NCI-H2107 (cell line): ENCODE measurements around the gene ZNF831.

ENCODE experiments used
- DNase-seq: peaks from one replicate; lab custom pipeline; 2025; lab: John Stamatoyannopoulos, UW

The ZNF831 gene

DNA sequence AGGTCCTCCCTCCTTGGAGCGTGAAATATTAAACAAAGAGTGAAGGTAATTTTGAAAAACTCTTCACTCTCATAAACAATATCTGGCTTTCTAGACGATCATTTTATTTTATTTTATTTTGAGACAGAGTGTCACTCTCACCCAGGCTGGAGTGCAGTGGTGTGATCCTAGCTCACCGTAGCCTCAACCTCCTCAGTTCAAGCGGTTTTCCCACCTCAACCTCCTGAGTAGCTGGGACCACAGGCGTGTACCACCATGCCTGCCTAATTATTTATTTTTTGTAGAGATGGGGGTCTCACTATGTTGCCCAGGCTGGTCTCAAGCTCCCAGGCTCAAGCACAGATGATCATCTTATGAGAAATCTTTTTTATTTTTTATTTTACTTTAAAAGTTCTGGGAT lies 16.4 kb downstream of the ZNF831 start:
- no peak for DNase-seq

DNA sequence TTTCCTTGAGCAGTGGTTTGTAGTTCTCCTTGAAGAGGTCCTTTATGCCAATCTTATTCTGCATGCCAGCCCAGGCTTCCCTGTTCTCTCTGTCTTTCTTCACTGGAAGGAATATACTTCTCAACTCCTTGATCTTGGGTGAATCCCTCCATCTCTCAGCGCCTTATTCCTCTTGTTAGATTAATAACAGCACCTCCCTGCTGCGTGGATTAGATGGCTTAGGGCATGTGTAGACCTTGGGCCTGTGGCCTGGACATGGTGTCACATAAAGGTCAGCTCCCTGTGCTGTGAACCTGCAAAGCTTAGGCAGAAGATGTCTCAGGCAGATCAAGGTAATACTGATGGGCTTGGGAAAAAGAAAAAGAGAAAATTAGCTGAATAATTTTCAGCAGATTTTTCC lies 18.3 kb downstream of the ZNF831 start:
- DNase-seq = no peak

DNA sequence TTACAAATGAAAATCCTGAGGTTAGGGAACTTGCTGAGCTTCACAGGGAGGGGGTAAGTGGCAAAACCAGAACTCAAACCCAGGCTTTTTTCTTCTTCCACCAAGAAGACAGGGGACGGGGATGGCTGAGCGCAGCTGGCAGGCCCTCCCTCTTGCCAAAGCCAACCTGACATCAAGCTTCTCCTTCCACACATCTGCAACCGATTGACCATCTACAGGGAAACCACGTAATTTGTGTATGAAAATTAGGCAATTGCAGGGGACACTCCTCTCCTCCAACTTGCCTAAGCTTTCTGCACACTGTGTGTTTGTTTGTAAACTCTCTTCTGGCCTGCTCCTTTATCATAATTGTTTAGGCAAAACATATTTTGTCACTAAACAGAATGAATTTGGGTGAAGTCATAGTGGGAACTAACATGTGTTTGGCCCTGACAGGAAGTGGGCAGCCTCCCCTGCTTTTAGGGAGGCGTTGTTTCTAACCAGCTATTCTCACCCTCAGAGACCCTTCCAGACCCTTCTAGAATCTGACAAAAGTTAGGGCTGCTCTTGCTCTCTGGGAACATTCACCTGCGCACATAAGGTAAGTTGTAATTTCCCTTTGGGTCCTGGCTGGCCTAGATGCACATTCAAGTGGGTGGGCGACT lies 18.9 kb downstream of the ZNF831 start:
- no peak for DNase-seq

DNA sequence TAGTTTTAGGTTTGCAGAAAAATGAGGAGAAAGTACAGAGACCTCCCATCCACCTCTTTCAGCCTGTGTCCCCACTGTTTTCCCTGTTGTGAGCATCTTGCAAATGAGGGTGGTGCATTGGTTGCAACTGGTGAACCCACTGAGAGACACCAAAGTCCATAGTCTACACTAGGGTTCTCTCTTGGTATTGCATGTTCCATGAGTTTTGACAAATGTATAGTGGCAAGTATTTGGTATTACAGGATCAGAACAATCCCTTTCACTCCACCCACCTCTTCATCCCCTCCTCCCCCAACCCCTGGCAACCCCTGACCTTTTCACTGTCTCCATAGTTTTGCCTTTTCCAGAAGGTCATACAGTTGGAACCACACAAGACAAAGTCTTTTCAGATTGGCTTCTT lies 20.1 kb downstream of the ZNF831 start:
- no peak for DNase-seq

DNA sequence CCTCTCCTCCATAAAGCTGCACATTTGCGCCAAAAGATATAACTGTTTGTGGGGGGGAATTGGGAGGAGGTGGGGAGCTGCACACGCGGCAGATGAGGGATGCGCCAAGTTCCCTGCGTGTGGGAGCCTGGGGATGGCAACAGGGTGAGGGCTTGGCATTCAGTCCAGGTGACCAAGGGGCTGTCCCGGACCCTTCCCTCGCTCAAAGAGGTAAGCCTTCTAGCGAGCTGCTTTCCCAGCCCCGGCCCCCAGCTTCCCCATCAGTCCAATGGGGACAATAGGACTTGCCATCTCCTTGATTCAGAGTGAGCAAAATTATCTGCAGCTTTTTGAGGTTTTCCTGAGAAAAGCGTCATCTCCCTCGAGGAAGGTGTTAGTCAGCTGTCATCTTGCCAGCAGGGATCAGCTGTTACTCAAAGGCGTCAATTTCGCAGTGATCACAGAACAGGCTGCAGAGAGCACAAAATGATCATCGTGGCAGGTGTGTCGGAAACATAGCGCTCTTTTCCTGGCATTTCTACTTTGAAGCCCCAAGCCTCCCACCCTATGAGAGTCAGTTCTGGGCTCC lies 21.3 kb downstream of the ZNF831 start:
- DNase-seq = no peak

DNA sequence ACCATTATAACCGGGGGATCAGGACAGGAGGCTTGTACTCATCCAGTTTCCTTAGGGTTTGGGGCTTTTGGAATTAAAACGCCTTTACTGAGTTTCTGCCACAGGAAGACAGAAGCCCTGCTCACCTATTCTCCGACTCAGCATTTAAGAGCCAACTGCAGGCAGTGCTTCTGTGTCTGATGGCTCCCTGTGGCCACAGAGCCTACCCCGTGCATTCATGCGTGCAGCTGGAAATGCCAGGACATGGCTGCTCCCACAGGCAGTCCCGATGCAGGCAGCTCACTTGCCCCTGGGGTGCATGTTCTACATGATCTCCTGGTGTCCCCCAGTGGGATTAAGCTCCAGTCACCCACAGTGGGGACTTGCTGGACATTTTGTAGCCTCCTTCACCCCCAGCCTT lies 22.2 kb downstream of the ZNF831 start:
- DNase-seq = no peak

DNA sequence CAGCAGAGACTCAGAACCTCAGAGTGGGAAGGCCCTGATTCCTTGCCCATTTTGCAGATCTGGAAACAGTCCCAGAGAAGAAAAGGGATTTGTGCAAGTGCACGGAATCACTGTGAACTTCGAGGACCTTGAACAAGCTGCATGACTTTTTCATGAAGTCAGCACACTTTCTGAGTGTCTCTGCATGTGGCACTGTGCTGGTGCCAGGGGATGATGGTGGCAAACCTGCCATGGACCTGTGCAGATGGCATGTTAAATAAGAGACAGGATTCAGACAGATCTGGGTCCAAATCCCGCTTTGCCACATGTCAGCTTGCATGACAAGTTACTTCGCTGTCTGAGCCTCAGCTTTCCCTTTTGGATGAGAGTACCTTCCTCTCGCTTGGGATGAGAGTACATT lies 26.8 kb downstream of the ZNF831 start:
- DNase-seq = no peak

DNA sequence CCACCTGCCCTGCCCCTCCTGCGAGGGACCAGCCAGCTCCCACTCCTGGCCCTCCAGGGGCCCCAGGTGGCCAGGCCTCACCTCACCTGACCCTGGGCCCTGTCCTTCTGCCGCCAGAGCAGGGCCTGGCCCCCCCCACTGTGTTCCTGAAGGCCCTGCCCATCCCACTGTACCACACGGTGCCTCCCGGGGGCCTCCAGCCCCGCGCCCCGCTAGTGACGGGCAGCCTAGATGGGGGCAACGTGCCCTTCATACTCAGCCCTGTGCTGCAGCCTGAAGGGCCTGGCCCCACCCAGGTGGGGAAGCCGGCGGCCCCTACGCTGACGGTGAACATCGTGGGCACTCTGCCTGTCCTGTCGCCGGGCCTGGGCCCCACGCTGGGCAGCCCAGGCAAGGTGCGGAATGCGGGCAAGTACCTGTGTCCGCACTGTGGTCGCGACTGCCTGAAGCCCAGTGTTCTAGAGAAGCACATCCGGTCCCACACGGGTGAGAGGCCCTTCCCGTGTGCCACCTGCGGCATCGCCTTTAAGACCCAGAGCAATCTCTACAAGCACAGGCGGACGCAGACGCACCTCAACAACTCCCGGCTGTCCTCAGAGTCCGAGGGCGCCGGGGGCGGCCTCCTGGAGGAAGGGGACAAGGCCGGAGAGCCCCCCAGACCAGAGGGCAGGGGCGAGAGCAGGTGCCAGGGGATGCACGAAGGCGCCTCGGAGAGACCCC lies 27.6 kb downstream of the ZNF831 start:
- no peak for DNase-seq

DNA sequence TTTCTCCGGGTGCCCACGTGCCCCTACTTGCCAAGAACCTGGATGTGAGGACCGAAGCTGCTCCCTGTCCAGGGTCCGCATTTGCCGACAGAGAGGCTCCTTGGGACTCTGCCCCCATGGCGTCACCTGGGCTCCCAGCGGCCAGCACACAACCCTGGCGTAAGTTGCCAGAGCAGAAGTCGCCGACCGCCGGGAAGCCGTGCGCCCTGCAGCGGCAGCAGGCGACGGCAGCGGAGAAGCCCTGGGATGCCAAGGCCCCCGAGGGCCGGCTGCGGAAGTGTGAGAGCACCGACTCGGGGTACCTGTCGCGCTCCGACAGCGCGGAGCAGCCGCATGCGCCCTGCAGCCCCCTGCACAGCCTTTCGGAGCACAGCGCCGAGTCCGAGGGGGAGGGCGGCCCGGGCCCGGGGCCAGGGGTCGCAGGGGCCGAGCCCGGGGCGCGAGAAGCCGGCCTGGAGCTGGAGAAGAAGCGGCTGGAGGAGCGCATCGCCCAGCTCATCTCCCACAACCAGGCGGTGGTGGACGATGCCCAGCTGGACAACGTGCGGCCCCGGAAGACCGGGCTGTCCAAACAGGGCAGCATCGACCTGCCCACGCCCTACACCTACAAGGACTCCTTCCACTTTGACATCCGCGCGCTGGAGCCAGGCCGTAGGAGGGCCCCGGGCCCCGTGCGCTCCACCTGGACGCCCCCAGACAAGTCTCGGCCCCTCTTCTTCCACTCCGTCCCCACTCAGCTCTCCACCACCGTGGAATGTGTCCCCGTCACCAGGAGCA lies 28.3 kb downstream of the ZNF831 start:
- DNase-seq = no peak

DNA sequence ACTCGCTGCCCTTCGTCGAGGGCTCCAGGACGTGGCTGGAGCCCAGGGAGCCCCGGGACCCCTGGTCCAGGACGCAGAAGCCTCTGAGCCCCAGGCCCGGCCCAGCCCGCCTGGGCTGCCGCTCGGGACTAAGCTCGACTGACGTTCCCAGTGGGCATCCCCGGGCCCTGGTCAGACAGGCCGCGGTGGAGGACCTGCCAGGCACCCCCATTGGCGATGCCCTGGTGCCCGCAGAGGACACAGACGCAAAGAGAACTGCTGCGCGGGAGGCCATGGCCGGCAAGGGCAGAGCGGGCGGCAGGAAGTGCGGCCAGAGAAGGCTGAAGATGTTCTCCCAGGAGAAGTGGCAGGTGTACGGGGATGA lies 28.9 kb downstream of the ZNF831 start:
- no peak for DNase-seq

DNA sequence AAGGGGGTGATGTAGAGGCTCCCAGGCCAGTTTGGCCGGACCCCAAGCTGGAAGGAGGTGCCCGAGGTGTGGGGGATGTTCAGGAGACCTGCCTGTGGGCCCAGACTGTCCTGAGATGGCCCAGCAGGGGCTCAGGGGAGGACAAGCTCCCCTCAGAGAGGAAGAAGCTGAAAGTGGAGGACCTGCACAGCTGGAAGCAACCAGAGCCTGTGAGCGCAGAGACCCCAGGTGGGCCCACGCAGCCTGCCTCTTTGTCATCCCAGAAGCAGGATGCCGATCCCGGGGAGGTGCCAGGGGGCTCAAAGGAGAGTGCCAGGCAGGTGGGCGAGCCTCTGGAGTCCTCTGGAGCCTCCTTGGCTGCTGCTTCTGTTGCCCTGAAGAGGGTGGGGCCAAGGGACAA lies 29.7 kb downstream of the ZNF831 start:
- no peak for DNase-seq

DNA sequence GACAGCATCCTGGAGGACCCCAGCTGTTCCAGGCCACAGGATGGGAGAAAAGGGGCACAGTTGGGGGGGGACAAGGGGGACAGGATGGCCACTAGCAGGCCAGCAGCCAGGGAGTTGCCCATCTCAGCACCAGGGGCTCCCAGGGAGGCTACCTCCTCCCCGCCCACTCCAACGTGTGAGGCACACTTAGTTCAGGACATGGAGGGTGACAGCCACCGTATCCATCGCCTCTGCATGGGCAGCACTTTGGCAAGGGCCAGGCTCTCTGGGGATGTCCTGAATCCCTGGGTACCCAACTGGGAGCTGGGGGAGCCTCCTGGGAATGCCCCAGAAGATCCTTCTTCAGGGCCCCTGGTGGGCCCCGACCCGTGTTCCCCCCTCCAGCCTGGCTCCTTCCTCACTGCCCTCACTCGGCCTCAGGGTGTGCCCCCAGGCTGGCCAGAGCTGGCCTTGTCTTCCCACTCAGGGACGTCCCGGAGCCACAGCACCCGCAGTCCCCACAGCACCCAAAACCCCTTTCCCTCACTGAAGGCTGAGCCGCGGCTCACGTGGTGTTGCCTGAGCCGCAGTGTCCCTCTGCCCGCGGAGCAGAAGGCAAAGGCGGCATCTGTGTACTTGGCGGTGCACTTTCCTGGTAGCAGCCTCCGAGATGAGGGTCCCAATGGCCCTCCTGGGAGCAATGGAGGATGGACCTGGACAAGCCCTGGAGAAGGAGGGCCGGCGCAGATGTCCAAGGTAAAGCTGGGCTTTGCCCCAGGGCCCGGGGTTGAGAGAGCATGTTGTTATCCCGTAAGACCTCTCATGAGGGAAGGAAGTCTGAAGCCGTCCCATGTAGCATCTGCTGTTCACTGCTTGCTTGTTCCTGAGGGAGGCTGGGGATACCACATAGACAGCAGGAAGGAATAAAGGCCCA lies 30.7 kb downstream of the ZNF831 start:
- no peak for DNase-seq

DNA sequence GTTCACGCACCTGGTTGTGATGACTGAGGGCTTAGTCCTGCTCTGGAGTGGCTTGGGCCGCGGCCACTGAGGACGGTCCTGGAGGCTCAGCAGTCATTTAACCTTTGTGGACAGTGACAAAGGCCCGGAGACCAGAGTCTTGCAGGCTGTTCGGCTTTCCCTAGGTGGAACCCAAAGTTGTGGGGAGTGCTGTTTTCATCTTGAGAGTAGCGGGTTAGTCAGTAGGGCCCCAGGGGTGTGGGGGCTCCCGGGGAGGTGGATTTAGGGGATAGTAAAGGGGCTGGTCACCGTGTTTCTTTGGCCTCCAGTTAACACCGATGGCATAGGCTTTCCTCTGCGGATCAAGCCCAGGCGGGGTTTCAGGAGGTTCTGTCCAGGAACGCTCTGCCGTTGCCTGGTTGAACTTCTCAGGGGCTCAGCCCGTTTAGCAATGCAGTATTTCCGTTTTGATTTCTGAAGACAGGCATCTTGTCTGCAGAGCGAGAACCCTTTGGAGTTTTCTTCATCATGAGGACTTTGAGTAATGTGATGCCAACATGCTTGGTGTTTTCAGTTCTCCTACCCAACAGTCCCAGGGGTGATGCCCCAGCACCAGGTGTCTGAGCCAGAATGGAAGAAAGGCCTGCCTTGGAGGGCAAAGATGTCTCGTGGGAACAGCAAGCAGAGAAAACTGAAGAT lies 31.8 kb downstream of the ZNF831 start:
- DNase-seq = no peak

DNA sequence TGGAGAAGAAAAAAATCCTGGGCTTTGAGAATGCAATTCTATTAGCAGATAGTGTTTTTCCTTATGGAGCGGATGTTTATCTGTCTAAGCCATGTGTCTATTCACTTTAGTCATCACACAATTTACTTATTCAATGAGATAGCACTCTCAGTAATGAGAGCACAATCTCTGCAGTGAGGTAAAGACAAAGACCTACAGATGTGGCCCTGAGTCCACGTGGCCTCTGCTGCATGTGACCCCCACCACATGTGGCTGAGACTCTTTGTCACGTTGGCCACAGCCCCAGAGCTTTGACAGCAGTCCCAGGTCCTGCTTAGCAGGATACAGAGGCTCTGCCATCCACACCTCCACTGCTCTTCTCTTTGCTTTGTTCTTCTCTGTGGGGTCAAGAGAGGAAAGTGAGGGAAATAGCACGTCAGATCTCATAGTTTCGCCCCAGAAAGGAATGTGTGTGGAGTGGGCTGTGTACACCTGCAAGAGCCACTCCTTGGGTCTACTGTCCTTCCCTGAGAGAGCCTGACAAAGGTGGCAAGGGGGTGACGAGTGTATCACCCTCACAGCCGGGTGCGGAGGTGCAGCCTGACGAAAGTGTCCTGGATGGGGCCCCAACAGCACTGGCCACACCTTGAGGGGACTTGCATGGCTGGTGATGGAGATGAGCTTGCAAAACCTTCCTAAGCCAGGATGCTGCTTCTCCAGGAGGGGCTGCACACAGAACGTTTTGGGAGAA lies 40.7 kb downstream of the ZNF831 start:
- no peak for DNase-seq

DNA sequence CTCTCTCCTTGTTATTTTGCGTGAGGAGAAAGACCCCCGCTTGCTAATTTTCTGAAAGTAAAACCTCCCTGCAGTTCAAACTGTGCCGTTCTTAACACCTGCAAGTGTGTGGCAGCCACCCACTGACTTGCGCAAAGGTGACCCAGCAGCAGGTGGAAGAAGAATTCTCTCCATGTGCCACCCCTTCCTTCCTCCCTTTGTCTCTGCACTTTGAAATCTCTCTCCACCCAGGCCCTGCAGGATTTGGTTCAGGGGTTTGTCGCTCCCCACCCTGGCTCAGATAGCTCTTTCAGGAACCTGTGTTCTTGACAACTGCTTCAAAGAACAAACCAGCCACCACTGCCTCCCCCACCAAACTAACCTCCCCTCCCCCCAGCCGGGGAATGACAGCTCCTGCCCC lies 41.4 kb downstream of the ZNF831 start:
- no peak for DNase-seq

DNA sequence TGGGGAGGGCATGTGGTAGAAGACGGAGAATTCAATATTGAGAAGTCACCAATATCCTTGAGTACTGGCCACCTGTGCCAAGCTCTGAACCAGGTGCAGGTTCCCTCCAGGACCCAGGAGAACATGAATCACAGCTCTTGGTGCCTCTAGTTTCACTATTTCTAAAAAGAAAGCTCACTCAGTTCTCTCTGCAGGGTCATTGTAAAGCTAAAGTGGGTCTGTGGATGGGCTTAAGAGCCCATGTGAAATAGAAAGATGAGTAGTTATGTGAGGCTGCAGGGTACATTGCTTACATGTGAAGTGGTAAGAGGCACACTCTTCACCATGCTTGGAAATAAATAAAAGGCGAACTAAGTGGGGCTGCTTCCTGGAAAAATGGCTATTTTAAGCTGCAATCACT lies 43.6 kb downstream of the ZNF831 start:
- no peak for DNase-seq

DNA sequence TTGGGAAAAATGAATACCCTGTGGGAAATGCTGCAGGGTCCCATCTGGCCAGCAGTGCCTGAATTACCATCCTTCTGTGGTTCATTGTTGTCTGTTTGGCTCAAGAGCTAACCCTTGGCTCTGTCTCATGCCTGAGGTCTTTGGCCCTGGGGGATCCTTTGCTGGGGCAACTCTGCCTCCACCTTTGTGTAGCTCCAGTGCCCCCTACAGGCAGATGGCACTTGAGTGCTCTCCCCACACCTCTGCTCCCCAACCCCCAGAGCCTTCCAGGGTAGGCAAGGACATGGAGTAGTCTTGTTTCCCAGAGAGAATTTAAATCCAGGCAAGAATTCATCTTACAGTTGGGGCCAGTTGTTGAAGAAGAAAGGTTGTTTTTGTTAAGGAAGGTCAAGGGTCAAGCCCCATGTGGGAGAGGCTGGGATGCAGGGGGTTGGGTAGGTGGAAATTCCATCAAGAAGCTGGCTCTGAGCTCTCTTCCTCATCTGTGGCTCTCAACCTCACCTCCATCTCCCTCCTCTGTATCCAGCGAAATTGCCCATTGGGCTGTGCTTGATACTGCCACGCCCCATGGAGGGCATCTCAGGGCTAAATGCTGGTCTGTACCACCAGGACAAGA lies 44.2 kb downstream of the ZNF831 start:
- DNase-seq = no peak

DNA sequence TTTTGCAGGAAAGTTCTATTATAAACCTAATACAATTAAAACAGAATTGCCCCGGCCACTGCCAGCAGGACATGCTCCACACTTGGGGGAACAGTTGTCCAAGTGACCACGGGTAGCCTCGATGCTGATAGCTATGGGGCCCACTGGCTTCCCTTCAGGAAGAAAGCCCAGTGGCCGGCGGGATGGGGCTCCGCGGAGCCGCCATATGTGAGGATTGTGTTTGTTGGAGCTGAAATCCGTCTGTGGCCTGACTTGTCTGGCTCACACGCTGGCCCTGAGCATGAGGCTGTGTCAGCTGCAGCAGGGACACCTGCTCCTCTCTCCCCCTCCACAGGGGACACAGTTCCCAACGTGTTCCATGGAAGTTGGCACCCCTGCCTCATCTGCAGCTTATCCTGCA lies 46.6 kb downstream of the ZNF831 start:
- DNase-seq = no peak

DNA sequence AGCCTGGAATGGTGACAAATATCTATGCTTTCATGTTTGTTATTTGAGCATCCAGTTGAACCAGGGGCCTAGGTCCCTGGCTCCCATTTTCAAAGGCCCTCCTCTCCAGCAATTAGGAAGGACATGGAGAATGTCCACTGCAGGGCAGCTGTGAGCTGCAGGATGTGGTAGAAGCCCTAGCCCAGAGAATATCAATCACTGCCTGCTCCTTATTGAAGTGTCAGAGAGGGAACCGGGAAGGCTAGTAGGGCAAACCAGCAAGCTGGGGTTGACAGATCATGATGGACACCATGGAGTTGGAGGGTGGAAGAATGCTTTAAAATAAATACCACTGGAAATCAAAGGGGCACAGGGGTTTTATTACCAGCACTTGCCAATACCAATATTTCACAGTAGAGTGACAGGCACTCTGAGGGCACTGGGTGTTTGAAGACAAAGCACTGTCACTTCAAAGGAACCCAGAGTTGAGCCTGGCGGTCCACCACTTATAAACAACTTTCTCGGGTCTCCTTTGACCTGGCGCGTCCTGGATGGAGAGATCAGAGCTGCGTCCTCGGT lies 47.7 kb downstream of the ZNF831 start:
- no peak for DNase-seq

DNA sequence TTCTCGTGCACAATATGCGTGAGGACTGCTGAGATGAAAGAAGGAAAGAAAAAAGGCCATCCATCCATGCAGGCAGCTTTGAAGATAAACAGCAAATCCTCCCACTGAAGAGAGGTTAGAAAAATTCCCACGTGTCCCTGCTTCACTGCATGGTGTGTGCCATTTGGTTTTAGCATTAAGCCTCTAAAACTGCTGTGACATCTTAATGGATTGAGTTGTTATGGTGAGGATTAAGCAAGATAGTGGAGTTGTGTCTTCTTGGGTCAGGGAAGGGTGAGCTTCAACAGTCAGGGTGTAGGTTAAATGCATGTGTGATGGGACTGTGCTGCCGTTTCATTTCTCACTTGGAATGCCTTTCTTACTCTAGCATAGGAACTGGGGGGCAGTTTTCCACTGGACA lies 50.5 kb downstream of the ZNF831 start:
- DNase-seq = no peak
